ENCODE data around the gene MACF1. TPM values are rescaled to one million over a fixed set of nuclear protein-coding genes. Genes with fewer than 3 reads are reported as not detected.
A peak's percentile ranks its signal among the peaks of the same experiment; 100 is the strongest.

Gene MACF1
- total RNA-seq, 1 donor from 2014 or later = 431 TPM

GRCh38 chr1:39485046-39485803, 280.7 kb downstream of the MACF1 start:
- H3K4me1 Mint-ChIP-seq (ENCODE audit: unreplicated experiment) = no peaks in the 10 kb centered on the region
- H3K27ac Mint-ChIP-seq (ENCODE audit: unreplicated experiment) = no peak overlapping the region
- TF ChIP-seq CTCF (IDR thresholded peaks at IDR 0.05) = no peak
- no peaks in the 10 kb centered on the region for H3K27me3 Mint-ChIP-seq (ENCODE audit: unreplicated experiment)
- peaks cover 42% of the 10 kb centered on the region for H3K36me3 Mint-ChIP-seq (ENCODE audit: unreplicated experiment)
- no peak for DNase-seq (ENCODE audit: extremely low spot score, unreplicated experiment)
- H3K9me3 Mint-ChIP-seq (ENCODE audit: unreplicated experiment) = no peaks in the 10 kb centered on the region
- no peak overlapping the region for H3K4me3 Mint-ChIP-seq (ENCODE audit: unreplicated experiment)

- Mint-ChIP-seq H3K36me3 (ENCODE audit: unreplicated experiment) (peaks cover 28% of the 10 kb centered on the region), H3K4me3 (ENCODE audit: unreplicated experiment) (no peak overlapping the region), H3K9me3 (ENCODE audit: unreplicated experiment) (no peaks in the 10 kb centered on the region), H3K27me3 (ENCODE audit: unreplicated experiment) (peaks cover 8% of the 10 kb centered on the region), H3K4me1 (ENCODE audit: unreplicated experiment) (peaks cover 2% of the 10 kb centered on the region), H3K27ac (ENCODE audit: unreplicated experiment) (no peak overlapping the region)
- TF ChIP-seq CTCF (IDR thresholded peaks at IDR 0.05) = no peak
- no peak for DNase-seq (ENCODE audit: extremely low spot score, unreplicated experiment)
These were observed 283.6 kb downstream of the MACF1 start for GRCh38 chr1:39488012-39488545.

- H3K9me3 Mint-ChIP-seq (ENCODE audit: unreplicated experiment) = no peaks in the 10 kb centered on the region
- TF ChIP-seq CTCF (IDR thresholded peaks at IDR 0.05) = no peak
- DNase-seq (ENCODE audit: extremely low spot score, unreplicated experiment) = no peak
- H3K36me3 Mint-ChIP-seq (ENCODE audit: unreplicated experiment) = peaks cover 24% of the 10 kb centered on the region
- peaks cover 2% of the 10 kb centered on the region for H3K4me1 Mint-ChIP-seq (ENCODE audit: unreplicated experiment)
- peaks cover 10% of the 10 kb centered on the region for H3K27me3 Mint-ChIP-seq (ENCODE audit: unreplicated experiment)
- peak overlapping the region; percentile 6 for H3K27ac Mint-ChIP-seq (ENCODE audit: unreplicated experiment)
- H3K4me3 Mint-ChIP-seq (ENCODE audit: unreplicated experiment) = no peak overlapping the region
These were observed 284.5 kb downstream of the MACF1 start for GRCh38 chr1:39488793-39489566.

- peaks cover 10% of the 10 kb centered on the region for H3K27me3 Mint-ChIP-seq (ENCODE audit: unreplicated experiment)
- no peak for DNase-seq (ENCODE audit: extremely low spot score, unreplicated experiment)
- H3K4me1 Mint-ChIP-seq (ENCODE audit: unreplicated experiment) = peaks cover 2% of the 10 kb centered on the region
- H3K4me3 Mint-ChIP-seq (ENCODE audit: unreplicated experiment) = no peak overlapping the region
- no peaks in the 10 kb centered on the region for H3K9me3 Mint-ChIP-seq (ENCODE audit: unreplicated experiment)
- peaks cover 18% of the 10 kb centered on the region for H3K36me3 Mint-ChIP-seq (ENCODE audit: unreplicated experiment)
- H3K27ac Mint-ChIP-seq (ENCODE audit: unreplicated experiment) = no peak overlapping the region
- TF ChIP-seq CTCF (IDR thresholded peaks at IDR 0.05) = no peak
These were observed 285.2 kb downstream of the MACF1 start for GRCh38 chr1:39489567-39490239.

All from osteocyte (in vitro differentiated cells).